Activated T-cell treated with anti-CD3 and anti-CD28 coated beads, Interleukin-2, amount 50 U/mL, for 4 hours (primary cell): Measurements from ENCODE around the gene TNFAIP2. TPM values are rescaled to one million over a fixed set of nuclear protein-coding genes. Genes with fewer than 3 reads are reported as not detected.
A peak's percentile ranks its signal among the peaks of the same experiment; 100 is the strongest.

Source experiments
- ATAC-seq, 2 donors: fragments of 200-7000 bp; cut with Tn5 transposase; one replicate each; pipeline ENCODE4 v1.10.0; 2021
- DNase-seq: peaks from one replicate; pipeline ENCODE4 v3.0.0-alpha.2; 2020
- H3K27me3 Mint-ChIP-seq: one replicate; pipeline ENCODE4 v1.8.0; 2021; ENCODE audit warnings: low read depth, mixed read lengths
- H3K36me3 Mint-ChIP-seq: one replicate; pipeline ENCODE4 v1.8.0; 2022; ENCODE audit warnings: mixed read lengths; ENCODE audit not compliant: insufficient read depth
- H3K4me1 Mint-ChIP-seq: one replicate; pipeline ENCODE4 v1.8.0; 2021; ENCODE audit warnings: low read depth, mixed read lengths
- H3K4me3 Mint-ChIP-seq: one replicate; pipeline ENCODE4 v1.8.0; 2021; ENCODE audit warnings: mild to moderate bottlenecking, moderate library complexity, mixed read lengths
- H3K9me3 Mint-ChIP-seq: one replicate; pipeline ENCODE4 v1.8.0; 2021; ENCODE audit warnings: mixed read lengths
- total RNA-seq, 3 donors: library from RNA; stranded (reverse); gene quantifications; one replicate each; pipeline ENCODE4 v1.2.1, GENCODE V29; 2021

Gene TNFAIP2
- total RNA-seq, 3 donors from 2014 or later, result 1.4 to 10.4 (median 6.4) TPM

GRCh38 chr14:103099733-103100280, 23.5 kb upstream of the TNFAIP2 start:
- Mint-ChIP-seq H3K9me3 (no peaks in the 10 kb centered on the region), H3K4me3 (no peak overlapping the region), H3K27me3 (peaks cover 36% of the 10 kb centered on the region), H3K36me3 (no peaks in the 10 kb centered on the region), H3K4me1 (peaks cover 1% of the 10 kb centered on the region)
- ATAC-seq, result no peak
- DNase-seq, result no peak

GRCh38 chr14:103100281-103101121, 22.8 kb upstream of the TNFAIP2 start:
- Mint-ChIP-seq H3K36me3 (no peaks in the 10 kb centered on the region), H3K4me3 (no peak overlapping the region), H3K4me1 (peaks cover 6% of the 10 kb centered on the region), H3K27me3 (peaks cover 43% of the 10 kb centered on the region), H3K9me3 (no peaks in the 10 kb centered on the region)
- DNase-seq, result no peak
- ATAC-seq, result no peak

GRCh38 chr14:103101257-103101962, 21.9 kb upstream of the TNFAIP2 start:
- Mint-ChIP-seq H3K4me3 (no peak overlapping the region), H3K27me3 (peaks cover 51% of the 10 kb centered on the region), H3K36me3 (no peaks in the 10 kb centered on the region), H3K9me3 (no peaks in the 10 kb centered on the region), H3K4me1 (peaks cover 8% of the 10 kb centered on the region)
- ATAC-seq, result no peak
- DNase-seq, result no peak

DNA sequence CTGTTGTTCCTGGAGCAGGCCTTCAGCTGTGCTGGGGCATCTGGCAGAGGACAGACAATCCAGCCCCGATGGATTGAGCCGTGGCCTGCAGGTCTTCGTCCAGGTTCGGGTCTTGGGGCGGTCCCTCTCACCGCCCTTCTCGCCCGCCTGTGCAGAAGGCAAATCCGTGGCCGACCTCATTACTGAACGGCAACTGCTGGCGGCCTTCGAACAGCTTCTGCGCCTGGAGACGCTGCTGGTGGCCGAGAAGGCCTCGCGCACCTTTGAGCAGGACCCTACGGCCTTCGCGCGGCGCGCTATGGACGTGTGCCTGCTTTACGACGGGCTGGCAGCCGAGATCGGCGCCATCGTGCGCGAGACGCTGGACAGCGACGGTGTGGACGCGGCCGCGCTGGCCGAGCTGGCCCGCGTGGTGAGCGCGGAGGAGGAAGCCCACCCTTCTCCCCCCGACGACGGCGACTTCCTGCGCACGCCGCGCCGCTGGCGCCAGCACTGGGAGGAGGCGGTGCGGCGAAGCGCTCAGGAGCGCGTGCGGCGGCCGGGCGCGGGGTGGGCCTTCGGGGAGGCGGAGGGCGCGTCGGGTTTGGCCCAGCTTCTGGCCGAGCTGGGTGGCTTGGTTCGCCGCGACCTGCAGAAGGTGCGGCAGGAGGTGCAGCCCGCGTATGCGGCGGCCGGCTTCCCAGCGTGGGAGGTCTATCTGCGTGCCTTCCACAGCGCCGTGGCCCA, 21.1 kb upstream of the TNFAIP2 start:
- Mint-ChIP-seq H3K36me3 (no peaks in the 10 kb centered on the region), H3K4me1 (peaks cover 8% of the 10 kb centered on the region), H3K4me3 (no peak overlapping the region), H3K9me3 (no peaks in the 10 kb centered on the region), H3K27me3 (peaks cover 53% of the 10 kb centered on the region)
- DNase-seq (no peak), ATAC-seq (no peak)

DNA sequence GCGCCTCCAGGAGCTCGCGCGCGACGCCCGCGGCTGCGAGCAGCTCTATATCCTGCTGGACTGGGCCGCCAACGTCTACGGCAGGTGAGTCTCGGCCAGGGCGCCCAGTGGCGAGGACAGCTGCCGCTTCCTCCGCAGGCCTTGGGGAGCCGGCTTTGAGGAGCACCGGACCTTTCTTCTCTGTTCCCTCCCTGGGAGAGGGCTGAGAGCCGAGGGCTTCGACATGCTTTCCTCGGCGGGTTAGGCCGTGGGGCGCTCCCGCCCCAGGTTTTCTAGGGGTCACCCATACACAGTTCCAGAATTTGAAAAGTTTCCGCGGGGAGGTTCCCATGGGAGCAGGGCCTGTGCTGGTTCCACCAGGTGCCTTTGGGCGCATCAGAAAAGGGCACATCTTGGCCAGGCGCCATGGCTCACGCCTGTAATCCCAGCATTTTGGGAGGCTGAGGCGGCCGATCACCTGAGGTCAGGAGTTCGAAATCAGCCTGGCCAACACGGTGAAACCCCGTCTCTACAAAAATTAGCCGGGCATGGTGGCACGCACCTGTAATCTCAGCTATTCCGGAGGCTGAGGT, 20.5 kb upstream of the TNFAIP2 start:
- Mint-ChIP-seq H3K4me1 (peaks cover 8% of the 10 kb centered on the region), H3K9me3 (no peaks in the 10 kb centered on the region), H3K27me3 (peaks cover 51% of the 10 kb centered on the region), H3K36me3 (no peaks in the 10 kb centered on the region), H3K4me3 (no peak overlapping the region)
- ATAC-seq, result no peak
- no peak for DNase-seq

DNA sequence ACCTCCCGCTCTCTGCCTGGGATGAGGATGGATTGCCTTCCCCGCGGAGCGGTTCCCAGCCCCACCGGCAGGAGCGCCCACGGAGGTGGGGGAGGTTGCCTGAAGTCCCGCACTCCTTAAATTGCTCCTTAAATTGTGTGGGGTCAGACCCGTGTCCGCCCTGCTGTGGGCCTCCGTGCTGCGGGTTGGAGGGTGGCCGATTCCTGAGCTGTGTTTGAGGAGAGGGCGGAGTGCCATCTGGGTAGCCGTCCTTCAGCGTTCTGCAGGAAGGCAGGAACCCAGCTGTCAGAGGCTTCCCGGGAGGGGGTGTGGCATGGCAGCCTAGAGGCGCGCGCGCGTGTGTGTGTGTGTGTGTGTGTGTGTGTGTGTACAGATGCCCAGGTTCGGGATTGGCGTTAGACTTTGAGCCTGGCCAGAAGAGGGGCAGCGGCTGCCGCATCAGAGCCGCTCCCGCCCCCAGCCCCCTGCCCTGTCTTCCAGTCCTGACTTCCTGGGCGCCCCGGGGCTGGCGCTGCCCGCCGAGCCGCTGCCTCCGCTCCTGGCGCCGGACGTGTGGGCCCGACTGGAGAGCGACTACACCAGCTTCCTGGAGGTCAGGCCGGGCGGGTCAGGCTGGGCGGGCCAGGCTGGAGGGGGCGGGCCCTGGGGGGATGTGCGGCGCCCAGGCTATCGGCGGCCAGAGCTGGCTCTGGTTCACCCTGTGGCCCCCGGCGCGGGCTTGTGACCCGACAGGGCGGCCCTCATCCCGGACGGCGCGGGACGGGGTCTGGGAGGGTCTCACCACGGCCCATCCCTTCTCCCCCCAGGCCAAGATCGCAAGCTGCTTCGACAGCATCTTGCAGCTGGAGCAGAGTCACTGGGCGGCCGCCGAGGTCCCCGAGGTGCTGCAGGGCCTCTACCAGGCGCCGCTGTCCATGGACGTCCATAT, 19.5 kb upstream of the TNFAIP2 start:
- H3K4me3 Mint-ChIP-seq, result peak overlapping the region; percentile 19

DNA sequence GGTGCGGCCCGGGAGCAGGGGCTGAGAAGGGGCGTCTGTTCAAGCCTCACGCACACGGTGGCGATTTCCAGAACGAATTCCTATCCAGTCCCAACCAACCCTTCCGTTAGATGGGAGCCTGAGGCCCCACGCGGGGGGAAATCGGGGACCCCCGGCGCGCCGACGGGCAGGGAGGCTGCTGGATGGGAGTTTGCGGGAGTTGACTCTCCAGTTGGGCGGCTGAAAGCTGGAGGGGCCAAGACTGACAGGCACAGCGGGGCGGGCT, 18.9 kb upstream of the TNFAIP2 start:
- Mint-ChIP-seq H3K9me3 (no peaks in the 10 kb centered on the region), H3K36me3 (no peaks in the 10 kb centered on the region), H3K4me1 (peaks cover 8% of the 10 kb centered on the region), H3K27me3 (peaks cover 53% of the 10 kb centered on the region), H3K4me3 (no peak overlapping the region)
- ATAC-seq (no peak), DNase-seq (no peak)

More for the DNA sequence above, 19.5 kb upstream of the TNFAIP2 start:
- H3K27me3 Mint-ChIP-seq, result peaks cover 53% of the 10 kb centered on the region
- peaks cover 8% of the 10 kb centered on the region for H3K4me1 Mint-ChIP-seq
- DNase-seq (no peak), ATAC-seq (no peak)
- H3K36me3 Mint-ChIP-seq, result no peaks in the 10 kb centered on the region
- no peaks in the 10 kb centered on the region for H3K9me3 Mint-ChIP-seq

DNA sequence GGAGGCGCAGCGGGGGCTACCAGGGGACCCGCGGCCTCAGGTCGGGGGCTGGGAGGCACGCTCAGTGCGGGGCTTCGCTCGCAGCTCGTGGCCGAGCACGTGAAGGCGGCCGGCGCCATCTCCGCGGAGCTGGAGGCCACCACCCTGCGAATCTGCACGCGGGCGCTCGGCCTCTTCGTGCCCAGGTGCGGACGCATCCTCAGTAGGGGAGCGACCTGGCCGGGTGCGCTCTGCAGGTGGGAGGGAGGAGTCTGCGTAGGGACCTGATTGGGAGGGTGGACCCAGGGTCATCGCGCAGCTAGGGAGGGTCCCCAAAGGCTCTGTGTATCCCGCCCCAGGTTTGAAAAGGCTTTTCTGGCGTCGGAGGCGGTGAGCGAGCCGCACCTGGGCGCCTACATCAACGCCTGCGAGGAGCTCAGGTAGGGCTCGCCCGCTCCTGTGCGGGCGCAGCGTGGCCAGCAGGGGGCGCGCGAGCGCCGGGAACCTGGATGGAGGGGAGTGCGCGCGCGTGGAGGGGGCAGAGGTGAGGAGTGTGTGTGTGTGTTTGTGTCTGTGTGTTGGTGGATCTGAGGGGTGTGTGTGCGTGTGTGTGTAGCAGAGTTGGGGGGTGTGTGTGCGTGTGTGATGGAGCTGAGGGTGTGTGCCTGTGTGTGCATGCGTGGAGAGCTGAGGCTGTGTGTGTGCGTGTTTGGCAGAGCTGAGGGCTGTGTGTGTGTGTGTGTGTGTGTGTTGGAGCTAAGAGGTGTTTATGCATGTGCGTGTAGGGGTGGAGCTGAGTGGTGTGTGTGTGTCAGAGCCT, 18.4 kb upstream of the TNFAIP2 start:
- peak; percentile 91 to 93 for ATAC-seq
- H3K36me3 Mint-ChIP-seq, result no peaks in the 10 kb centered on the region
- H3K9me3 Mint-ChIP-seq, result no peaks in the 10 kb centered on the region
- peaks cover 8% of the 10 kb centered on the region for H3K4me1 Mint-ChIP-seq
- peak; percentile 74 for DNase-seq
- no peak overlapping the region for H3K4me3 Mint-ChIP-seq
- H3K27me3 Mint-ChIP-seq, result peaks cover 53% of the 10 kb centered on the region

GRCh38 chr14:103105580-103106150, 17.6 kb upstream of the TNFAIP2 start:
- DNase-seq (no peak), ATAC-seq (no peak)
- no peaks in the 10 kb centered on the region for H3K36me3 Mint-ChIP-seq
- no peaks in the 10 kb centered on the region for H3K9me3 Mint-ChIP-seq
- H3K27me3 Mint-ChIP-seq, result peaks cover 54% of the 10 kb centered on the region
- H3K4me1 Mint-ChIP-seq, result peaks cover 8% of the 10 kb centered on the region
- no peak overlapping the region for H3K4me3 Mint-ChIP-seq

DNA sequence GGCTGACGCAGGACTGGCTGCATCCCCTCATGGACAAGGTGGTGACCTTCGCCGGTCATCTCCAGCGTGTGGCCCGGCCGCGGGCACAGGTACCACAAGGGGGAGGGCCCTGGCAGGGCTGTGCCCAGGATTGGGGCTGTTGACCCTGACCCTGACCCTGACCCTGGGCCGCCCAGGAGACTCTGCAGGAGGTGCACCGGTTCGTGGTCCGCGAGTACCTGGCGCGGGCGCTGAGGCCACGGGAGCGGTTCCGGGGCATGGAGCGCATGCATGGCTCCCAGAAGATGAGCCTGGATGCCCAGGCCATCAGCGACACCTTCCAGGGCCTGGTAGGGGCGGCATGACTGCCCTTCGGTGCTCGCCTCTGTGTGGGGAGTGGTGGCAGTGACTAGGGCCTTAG, 15.8 kb upstream of the TNFAIP2 start:
- Mint-ChIP-seq H3K9me3 (no peaks in the 10 kb centered on the region), H3K4me3 (no peak overlapping the region), H3K27me3 (peaks cover 49% of the 10 kb centered on the region), H3K36me3 (no peaks in the 10 kb centered on the region), H3K4me1 (peaks cover 8% of the 10 kb centered on the region)
- DNase-seq (no peak), ATAC-seq (no peak)

- DNase-seq, result no peak
- H3K27me3 Mint-ChIP-seq, result peaks cover 43% of the 10 kb centered on the region
- no peak overlapping the region for H3K4me3 Mint-ChIP-seq
- no peaks in the 10 kb centered on the region for H3K9me3 Mint-ChIP-seq
- H3K4me1 Mint-ChIP-seq, result peaks cover 8% of the 10 kb centered on the region
- ATAC-seq, result no peak
- no peaks in the 10 kb centered on the region for H3K36me3 Mint-ChIP-seq
Observed at GRCh38 chr14:103107941-103108748, 15.1 kb upstream of the TNFAIP2 start.

DNA sequence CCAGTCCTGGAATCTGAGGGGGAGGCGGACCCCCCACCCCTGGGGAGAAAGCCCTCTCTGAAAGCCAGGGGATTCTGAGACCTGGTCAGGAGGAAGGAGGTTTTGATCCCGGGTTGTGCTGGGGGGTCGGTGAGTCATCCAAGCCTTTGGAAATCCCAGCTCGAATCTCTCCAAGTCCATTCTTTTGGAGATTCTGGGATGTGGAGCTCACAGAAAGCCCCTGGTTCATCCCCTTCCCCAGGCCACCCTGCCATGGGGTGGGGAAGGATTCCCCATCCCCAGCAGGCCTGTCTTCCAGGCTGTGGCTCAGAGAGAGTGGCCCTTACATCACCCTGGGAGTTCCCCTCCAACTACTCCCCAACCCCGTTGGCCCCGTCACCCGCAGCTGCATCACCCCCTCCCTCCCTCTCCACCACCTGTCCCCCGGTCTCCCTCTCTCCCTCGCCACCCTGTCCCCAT, 14.5 kb upstream of the TNFAIP2 start:
- DNase-seq (no peak), ATAC-seq (no peak)
- H3K4me3 Mint-ChIP-seq, result no peak overlapping the region

More for the DNA sequence above, 14.5 kb upstream of the TNFAIP2 start:
- H3K36me3 Mint-ChIP-seq, result no peaks in the 10 kb centered on the region
- peaks cover 37% of the 10 kb centered on the region for H3K27me3 Mint-ChIP-seq
- H3K4me1 Mint-ChIP-seq, result peaks cover 8% of the 10 kb centered on the region
- H3K9me3 Mint-ChIP-seq, result no peaks in the 10 kb centered on the region
